Type B pancreatic cell (in vitro differentiated cells): Measurements from ENCODE around the gene SLC2A2. TPM values are rescaled to one million over a fixed set of nuclear protein-coding genes. Genes with fewer than 3 reads are reported as not detected.

Experiments
- DNase-seq: peaks from one replicate; pipeline ENCODE4 v3.0.0; 2021; ENCODE audit warnings: mixed read lengths; ENCODE audit not compliant: unreplicated experiment; ENCODE audit errors: extremely low spot score
- H3K27ac Mint-ChIP-seq: 2 replicates; pipeline ENCODE4 v1.8.0; 2021; ENCODE audit warnings: mild to moderate bottlenecking, mixed read lengths
- H3K27me3 Mint-ChIP-seq: 2 replicates; pipeline ENCODE4 v1.8.0; 2021; ENCODE audit warnings: mixed read lengths
- H3K36me3 Mint-ChIP-seq: 2 replicates; pipeline ENCODE4 v1.8.0; 2021; ENCODE audit warnings: mixed read lengths
- H3K4me1 Mint-ChIP-seq: one replicate; pipeline ENCODE4 v1.8.0; 2021; ENCODE audit warnings: mixed read lengths; ENCODE audit not compliant: unreplicated experiment
- H3K4me3 Mint-ChIP-seq: 2 replicates; pipeline ENCODE4 v1.8.0; 2021; ENCODE audit warnings: mild to moderate bottlenecking, mixed read lengths
- H3K9me3 Mint-ChIP-seq: 2 replicates; pipeline ENCODE4 v1.8.0; 2021; ENCODE audit warnings: mixed read lengths
- CTCF ChIP-seq: fragments of 200-600 bp; sonication (generic); conservative IDR thresholded peaks from 2 replicates; pipeline ENCODE4 v1.5.0; 2021; ENCODE audit warnings: antibody characterized with exemption, mild to moderate bottlenecking
- total RNA-seq: library from RNA; stranded (reverse); gene quantifications from 2 replicates; pipeline ENCODE4 v1.2.1, GENCODE V29; 2021; ENCODE audit warnings: low replicate concordance

The SLC2A2 gene
- total RNA-seq, 1 donor from 2014 or later = 5.7 TPM

- Mint-ChIP-seq H3K9me3 (no peaks in the 10 kb centered on the region), H3K27ac (no peak overlapping the region), H3K27me3 (no peaks in the 10 kb centered on the region), H3K4me1 (peaks cover 8% of the 10 kb centered on the region), H3K4me3 (no peak overlapping the region), H3K36me3 (peaks cover 3% of the 10 kb centered on the region)
- no peak for DNase-seq
- TF ChIP-seq CTCF = no peak
Observed at GRCh38 chr3:171064461-171064860, 37.9 kb upstream of the SLC2A2 start.

- Mint-ChIP-seq H3K36me3 (no peaks in the 10 kb centered on the region), H3K27ac (no peak overlapping the region), H3K27me3 (no peaks in the 10 kb centered on the region), H3K4me1 (no peaks in the 10 kb centered on the region), H3K9me3 (no peaks in the 10 kb centered on the region), H3K4me3 (no peak overlapping the region)
- no peak for DNase-seq
- TF ChIP-seq CTCF = no peak
Observed at GRCh38 chr3:171061749-171062148, 35.2 kb upstream of the SLC2A2 start.

- no peaks in the 10 kb centered on the region for H3K4me1 Mint-ChIP-seq
- no peaks in the 10 kb centered on the region for H3K36me3 Mint-ChIP-seq
- no peaks in the 10 kb centered on the region for H3K9me3 Mint-ChIP-seq
- TF ChIP-seq CTCF = no peak
- DNase-seq = no peak
- H3K27ac Mint-ChIP-seq = no peak overlapping the region
- no peaks in the 10 kb centered on the region for H3K27me3 Mint-ChIP-seq
- H3K4me3 Mint-ChIP-seq = no peak overlapping the region
Observed at GRCh38 chr3:171059978-171060377, 33.5 kb upstream of the SLC2A2 start.

GRCh38 chr3:171058873-171059603, 32.5 kb upstream of the SLC2A2 start:
- no peaks in the 10 kb centered on the region for H3K27me3 Mint-ChIP-seq
- TF ChIP-seq CTCF = no peak
- H3K4me3 Mint-ChIP-seq = no peak overlapping the region
- no peaks in the 10 kb centered on the region for H3K36me3 Mint-ChIP-seq
- H3K4me1 Mint-ChIP-seq = no peaks in the 10 kb centered on the region
- H3K9me3 Mint-ChIP-seq = no peaks in the 10 kb centered on the region
- no peak overlapping the region for H3K27ac Mint-ChIP-seq
- no peak for DNase-seq

- H3K9me3 Mint-ChIP-seq = no peaks in the 10 kb centered on the region
- H3K4me1 Mint-ChIP-seq = no peaks in the 10 kb centered on the region
- H3K27me3 Mint-ChIP-seq = no peaks in the 10 kb centered on the region
- H3K36me3 Mint-ChIP-seq = no peaks in the 10 kb centered on the region
- H3K27ac Mint-ChIP-seq = no peak overlapping the region
- TF ChIP-seq CTCF = no peak
- H3K4me3 Mint-ChIP-seq = no peak overlapping the region
- no peak for DNase-seq
Observed at GRCh38 chr3:171058058-171058457, 31.5 kb upstream of the SLC2A2 start.
